HG03460 (cell line): ENCODE data around the gene SPPL2C.

Source experiments
- ATAC-seq: cut with Tn5 transposase; IDR thresholded peaks from one replicate; pipeline ENCODE4 v1.9.1; 2021; ENCODE audit not compliant: unreplicated experiment

SPPL2C gene

GRCh38 chr17:45828171-45828570, 16.5 kb upstream of the SPPL2C start:
- ATAC-seq, result no peak

- ATAC-seq, result no peak
Measured at GRCh38 chr17:45828582-45829133, 16.0 kb upstream of the SPPL2C start.

- ATAC-seq, result no peak
Measured at GRCh38 chr17:45833920-45834319, 10.8 kb upstream of the SPPL2C start.

GRCh38 chr17:45834471-45835396, 9.9 kb upstream of the SPPL2C start:
- no peak for ATAC-seq

GRCh38 chr17:45835481-45835880, 9.2 kb upstream of the SPPL2C start:
- no peak for ATAC-seq

- no peak for ATAC-seq
Measured at GRCh38 chr17:45836047-45837044, 8.3 kb upstream of the SPPL2C start.

- no peak for ATAC-seq
Measured at GRCh38 chr17:45837187-45837586, 7.5 kb upstream of the SPPL2C start.

GRCh38 chr17:45837603-45838002, 7.1 kb upstream of the SPPL2C start:
- no peak for ATAC-seq

- ATAC-seq, result no peak
Measured at GRCh38 chr17:45838751-45839295, 5.9 kb upstream of the SPPL2C start.

- no peak for ATAC-seq
Measured at GRCh38 chr17:45839442-45839841, 5.2 kb upstream of the SPPL2C start.

- ATAC-seq, result no peak
Measured at GRCh38 chr17:45841186-45841585, 3.5 kb upstream of the SPPL2C start.

- no peak for ATAC-seq
Measured at GRCh38 chr17:45841883-45842525, 2.7 kb upstream of the SPPL2C start.

- ATAC-seq, result no peak
Measured at GRCh38 chr17:45843722-45844121, 959 bp upstream of the SPPL2C start.

GRCh38 chr17:45845376-45846185, 900 bp downstream of the SPPL2C start:
- ATAC-seq, result no peak

- ATAC-seq, result no peak
Measured at GRCh38 chr17:45846223-45846622, 1.5 kb downstream of the SPPL2C start.

GRCh38 chr17:45846646-45847045, 2.0 kb downstream of the SPPL2C start:
- no peak for ATAC-seq

GRCh38 chr17:45847101-45847500, 2.4 kb downstream of the SPPL2C start:
- ATAC-seq, result no peak

GRCh38 chr17:45847747-45848146, 3.1 kb downstream of the SPPL2C start:
- ATAC-seq, result no peak

- no peak for ATAC-seq
Measured at GRCh38 chr17:45848405-45848804, 3.7 kb downstream of the SPPL2C start.
